NCI-H2081 treated with DMSO at 0.1 percent for 48 hours (cell line): ENCODE results near the gene ODC1.
"Not testable (repeated sequence)": the region's sequence is repeated elsewhere in the genome, so short reads cannot be mapped to it uniquely, and the experiment has no call there.

Experiments used
- DNase-seq: peaks from one replicate; lab custom pipeline; 2025; lab: John Stamatoyannopoulos, UW

Gene ODC1

GRCh38 chr2:10478298-10478625 is 30.1 kb upstream of the ODC1 start:
- no peak for DNase-seq

GRCh38 chr2:10477443-10478297 is 29.5 kb upstream of the ODC1 start:
- no peak for DNase-seq

- no peak for DNase-seq
These were observed 28.8 kb upstream of the ODC1 start for GRCh38 chr2:10476723-10477442.

- no peak for DNase-seq
These were observed 27.9 kb upstream of the ODC1 start for GRCh38 chr2:10475811-10476660.

GRCh38 chr2:10475221-10475722 is 27.1 kb upstream of the ODC1 start:
- DNase-seq, result no peak

- DNase-seq, result no peak
These were observed 25.1 kb upstream of the ODC1 start for GRCh38 chr2:10473121-10473756.

GRCh38 chr2:10471955-10472354 is 23.8 kb upstream of the ODC1 start:
- DNase-seq, result no peak

GRCh38 chr2:10471046-10471571 is 23.0 kb upstream of the ODC1 start:
- no peak for DNase-seq

GRCh38 chr2:10469955-10470608 is 22.0 kb upstream of the ODC1 start:
- DNase-seq, result no peak

GRCh38 chr2:10469301-10469700 is 21.2 kb upstream of the ODC1 start:
- DNase-seq, result no peak

- no peak for DNase-seq
These were observed 19.3 kb upstream of the ODC1 start for GRCh38 chr2:10467401-10467800.

GRCh38 chr2:10466801-10467200 is 18.7 kb upstream of the ODC1 start:
- no peak for DNase-seq

- DNase-seq, result no peak
These were observed 17.8 kb upstream of the ODC1 start for GRCh38 chr2:10465910-10466309.

- DNase-seq, result no peak
These were observed 14.3 kb upstream of the ODC1 start for GRCh38 chr2:10462178-10463083.

GRCh38 chr2:10460366-10460796 is 12.3 kb upstream of the ODC1 start:
- DNase-seq, result no peak

GRCh38 chr2:10457846-10458598 is 9.9 kb upstream of the ODC1 start:
- DNase-seq, result no peak

- DNase-seq, result not testable (repeated sequence)
These were observed 9.1 kb upstream of the ODC1 start for GRCh38 chr2:10457195-10457594.

- no peak for DNase-seq
These were observed 6.4 kb upstream of the ODC1 start for GRCh38 chr2:10454505-10454904.

GRCh38 chr2:10453905-10454298 is 5.8 kb upstream of the ODC1 start:
- no peak for DNase-seq
